NCI-H2029 (cell line): ENCODE data around the gene TLE4.
"Not testable (repeated sequence)": the region's sequence is repeated elsewhere in the genome, so short reads cannot be mapped to it uniquely, and the experiment has no call there.

ENCODE experiments used
- DNase-seq: peaks from one replicate; lab custom pipeline; 2025; lab: John Stamatoyannopoulos, UW

TLE4 gene

GRCh38 chr9:79604149-79604548 is 32.4 kb downstream of the TLE4 start:
- DNase-seq = no peak

DNA sequence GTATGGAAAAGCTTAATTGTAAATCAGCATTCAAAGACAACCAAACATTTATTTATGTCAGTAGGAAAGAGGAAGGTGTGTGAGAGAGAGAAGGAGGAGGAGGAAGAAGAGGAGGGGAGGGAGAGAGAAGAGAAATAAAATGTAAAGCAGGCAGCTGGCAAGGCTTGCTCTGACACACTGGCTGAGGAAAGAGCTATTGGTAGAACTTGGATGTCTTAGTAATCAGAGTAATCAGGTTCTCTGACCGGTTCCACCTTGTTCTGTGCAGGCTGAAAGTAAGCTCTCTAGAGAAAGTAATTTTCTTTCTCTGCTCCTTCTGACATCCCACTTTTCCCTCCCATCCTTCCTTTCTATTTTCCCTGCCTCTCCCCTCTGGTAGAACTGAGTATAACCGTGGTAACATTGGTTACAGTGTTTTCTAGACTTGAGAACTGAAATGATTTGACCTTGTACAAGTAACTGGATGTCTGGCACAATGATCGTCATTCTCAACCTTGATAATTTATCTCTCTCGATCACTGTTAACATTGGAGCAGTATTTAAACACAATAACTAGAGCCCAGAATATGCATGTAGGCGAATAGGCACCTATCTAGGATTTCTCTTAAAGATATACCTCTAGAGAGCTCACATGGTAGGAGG is 33.3 kb downstream of the TLE4 start:
- no peak for DNase-seq

DNA sequence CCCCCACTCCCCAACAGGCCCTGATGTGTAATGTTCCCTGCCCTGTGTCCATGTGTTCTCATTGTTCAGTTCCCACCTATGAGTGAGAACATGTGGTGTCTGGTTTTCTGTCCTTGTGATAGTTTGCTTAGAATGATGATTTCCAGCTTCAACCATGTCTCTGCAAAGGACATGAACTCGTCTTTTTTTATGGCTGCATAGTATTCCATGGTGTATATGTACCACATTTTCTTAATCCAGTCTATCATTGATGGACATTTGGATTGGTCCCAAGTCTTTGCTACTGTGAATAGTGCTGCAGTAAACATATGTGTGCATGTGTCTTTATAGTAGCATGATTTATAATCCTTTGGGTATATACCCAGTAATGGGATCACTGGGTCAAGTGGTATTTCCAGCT is 34.8 kb downstream of the TLE4 start:
- DNase-seq = not testable (repeated sequence)

- no peak for DNase-seq
Observed at GRCh38 chr9:79609468-79610018, 37.8 kb downstream of the TLE4 start.

DNA sequence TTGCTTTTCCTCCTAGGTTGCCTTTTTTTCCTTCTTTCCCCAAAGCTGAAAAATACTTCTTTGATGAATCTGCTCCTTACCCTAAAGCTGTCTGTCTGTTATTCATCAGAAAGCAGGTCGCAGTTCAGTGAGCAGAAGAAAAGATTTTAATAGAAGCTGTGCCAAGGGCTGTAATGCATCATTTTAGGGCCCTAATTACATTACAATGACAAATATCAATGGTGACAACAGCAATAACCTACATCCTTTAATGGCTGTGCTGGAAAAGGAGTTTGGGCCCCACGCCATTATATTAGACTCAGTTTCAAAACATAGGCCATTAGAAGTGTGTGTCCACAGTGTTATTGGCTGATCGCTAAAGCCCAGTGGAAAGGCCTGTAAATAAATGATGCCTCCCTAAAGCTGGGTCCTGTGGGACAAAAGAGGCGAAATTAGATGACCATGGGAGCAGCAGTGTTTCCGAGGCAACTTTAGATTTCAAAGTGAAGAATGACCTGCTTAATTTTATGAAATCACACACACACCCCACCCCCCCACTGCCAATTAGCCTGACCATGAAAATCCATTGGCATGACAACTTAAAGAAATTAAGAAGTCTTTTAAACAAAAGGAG is 38.4 kb downstream of the TLE4 start:
- DNase-seq = no peak

GRCh38 chr9:79610791-79611614 is 39.2 kb downstream of the TLE4 start:
- no peak for DNase-seq

DNA sequence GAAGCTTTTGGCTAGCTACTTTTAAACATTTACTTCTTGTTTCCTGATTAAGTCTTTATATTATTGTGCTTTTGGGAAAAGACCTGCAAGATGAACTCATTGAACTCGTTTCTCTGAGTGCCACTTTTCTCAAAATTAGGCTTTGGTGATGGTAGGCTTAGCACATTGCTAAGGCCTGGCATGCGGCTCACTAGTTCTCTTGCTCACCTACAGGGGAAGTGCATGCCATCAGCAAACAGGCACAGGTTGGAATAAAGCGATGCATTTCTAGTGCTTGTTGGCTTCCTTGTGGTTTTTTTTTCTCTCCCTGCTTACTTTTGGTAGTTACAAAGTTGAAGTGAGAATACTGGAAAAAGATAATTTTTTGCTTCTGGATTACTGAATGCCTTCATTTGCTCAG is 41.4 kb downstream of the TLE4 start:
- no peak for DNase-seq

DNA sequence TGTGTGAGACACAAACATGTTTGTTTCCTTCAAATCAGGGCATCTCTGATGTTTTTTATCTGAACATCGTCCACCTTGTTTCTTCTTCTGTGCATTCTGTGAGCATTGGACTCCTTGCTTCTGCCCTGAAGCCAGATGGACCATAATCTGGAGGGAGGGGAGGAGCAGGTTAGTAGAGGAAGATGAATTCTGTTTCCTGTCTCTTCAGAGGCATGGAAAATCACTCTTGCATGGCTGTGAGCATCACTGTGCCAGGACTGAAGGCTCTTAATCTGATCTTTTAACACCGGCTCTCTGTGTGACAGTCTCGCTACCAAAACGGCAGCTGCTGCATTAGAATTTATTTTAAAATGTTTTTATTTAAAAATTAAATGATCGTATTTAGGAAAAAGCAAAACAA is 43.3 kb downstream of the TLE4 start:
- no peak for DNase-seq

DNA sequence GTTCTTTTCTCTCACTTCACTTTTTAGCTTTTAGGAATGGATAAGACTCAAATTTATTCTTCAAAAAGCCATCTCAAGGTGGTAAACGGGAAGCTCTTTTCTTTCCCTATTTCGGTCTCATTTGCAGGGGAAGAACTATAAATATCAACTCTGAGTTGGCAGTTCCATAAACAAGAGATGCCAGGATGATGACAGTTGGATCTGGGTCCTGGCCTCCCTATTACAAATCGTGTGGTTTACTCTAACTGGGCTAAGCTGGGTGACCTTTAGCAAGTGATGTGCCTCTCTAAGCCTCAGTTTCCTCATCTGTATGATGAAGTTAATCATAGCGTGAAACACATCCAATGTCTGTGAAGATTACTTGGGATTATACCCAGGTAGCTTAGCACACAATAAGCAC is 44.2 kb downstream of the TLE4 start:
- no peak for DNase-seq

GRCh38 chr9:79616971-79617370 is 45.2 kb downstream of the TLE4 start:
- DNase-seq = no peak

GRCh38 chr9:79617395-79617794 is 45.6 kb downstream of the TLE4 start:
- no peak for DNase-seq

DNA sequence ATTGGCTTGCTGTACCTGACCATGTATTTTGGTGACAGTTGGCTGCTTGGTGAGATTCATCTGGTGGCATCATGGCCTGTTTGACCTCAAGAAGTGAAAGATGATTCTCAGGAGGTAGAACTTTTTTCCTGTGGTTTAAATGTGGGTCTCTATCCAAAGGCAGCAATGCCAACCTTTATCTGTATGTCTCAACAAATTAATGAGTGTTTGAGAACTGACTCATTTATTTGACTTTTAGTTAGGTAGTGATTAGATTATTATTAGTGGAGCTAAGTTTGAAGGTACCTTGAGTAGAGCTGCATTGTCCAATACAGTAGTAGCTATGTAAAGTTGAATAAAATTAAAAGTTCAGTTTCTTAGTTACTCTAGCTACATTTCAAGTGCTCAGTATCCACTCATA is 48.2 kb downstream of the TLE4 start:
- no peak for DNase-seq

DNA sequence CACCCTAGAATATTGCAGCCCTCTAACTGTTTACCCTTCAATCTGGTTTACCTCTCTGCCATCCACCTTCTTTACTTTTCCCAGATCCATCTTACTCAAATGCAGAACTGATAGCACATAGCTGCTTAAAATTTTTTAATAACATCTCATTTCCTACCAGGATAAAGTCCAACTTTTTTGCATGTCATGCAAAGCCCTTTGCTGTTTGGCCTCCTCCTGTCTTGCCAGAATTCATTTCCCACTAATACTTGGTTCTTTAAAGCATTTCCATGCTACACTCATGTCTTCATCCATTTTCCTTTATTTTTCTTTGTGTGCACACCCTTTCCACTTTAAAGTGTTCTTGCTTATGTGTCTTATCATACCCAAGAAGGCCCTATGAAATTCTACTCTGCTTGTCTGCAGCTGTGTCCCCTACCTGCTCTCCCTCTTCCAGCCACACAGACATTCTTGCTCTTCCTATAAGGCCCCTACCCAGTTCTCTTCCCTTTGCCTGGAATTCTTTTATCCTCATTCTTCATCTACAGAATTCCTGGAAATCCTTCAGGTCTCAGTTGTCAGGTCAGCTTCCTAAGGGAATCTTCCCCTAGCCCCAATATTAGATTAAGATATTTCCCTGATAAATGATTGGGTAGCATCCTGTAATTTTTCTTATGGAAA is 50.3 kb downstream of the TLE4 start:
- DNase-seq = no peak

GRCh38 chr9:79623799-79624721 is 52.3 kb downstream of the TLE4 start:
- peak; percentile 17 for DNase-seq

DNA sequence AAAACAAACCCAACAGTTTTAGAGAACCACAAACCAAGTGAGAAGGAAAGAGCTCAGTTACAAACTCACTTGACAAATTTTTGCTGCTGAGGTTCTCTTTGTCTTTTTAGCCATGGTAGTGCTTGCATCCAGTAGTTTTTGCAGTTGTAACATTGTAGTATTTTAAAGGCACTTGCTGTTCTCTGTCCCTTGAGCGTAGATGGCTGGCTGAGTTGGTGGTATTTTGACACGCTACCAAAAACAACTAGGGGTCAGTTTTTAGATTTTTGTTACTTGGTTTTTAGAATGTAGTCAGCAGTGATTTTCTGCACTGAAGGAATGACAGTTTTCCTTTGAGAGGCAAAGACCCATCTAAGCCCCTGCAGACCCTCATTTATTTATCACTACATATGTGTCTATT is 58.0 kb downstream of the TLE4 start:
- no peak for DNase-seq

GRCh38 chr9:79630521-79631403 is 59.0 kb downstream of the TLE4 start:
- no peak for DNase-seq

DNA sequence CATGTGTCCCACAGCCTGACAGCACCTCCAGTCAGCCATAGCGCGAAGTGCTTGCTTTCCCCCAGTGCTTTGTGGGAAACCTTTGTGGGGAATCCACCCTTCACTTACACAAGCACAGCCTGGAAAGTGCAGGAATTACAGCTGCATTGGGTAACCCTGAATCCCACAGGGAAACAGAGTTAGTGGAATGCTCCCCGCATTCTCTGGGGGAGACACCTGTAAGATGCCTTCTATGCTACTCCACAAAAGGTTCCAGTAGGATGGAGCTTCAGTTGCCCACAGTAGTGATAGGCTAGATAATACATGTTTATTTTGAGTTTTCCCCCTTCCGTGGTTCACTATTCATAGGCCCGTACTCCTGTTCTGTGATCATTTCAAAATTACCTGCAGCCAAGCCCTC is 60.3 kb downstream of the TLE4 start:
- DNase-seq = no peak

DNA sequence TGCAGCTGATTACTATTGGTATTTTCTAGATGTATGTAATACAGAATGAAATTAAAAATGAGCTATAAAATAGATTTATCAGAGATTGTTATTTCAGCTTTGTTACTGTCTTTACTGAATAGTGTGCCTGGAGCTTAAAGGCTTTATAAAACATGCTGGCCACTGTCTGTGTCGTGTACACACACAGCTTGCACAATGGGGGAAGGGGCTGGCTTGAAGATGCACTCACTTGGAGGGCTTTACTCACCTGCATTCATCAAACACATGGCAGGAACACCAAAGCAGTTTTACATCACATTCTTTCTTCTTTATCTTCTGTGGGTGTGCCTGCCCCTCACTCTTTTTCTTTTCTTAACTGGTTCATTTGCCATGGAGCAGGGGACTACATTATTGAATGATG is 60.9 kb downstream of the TLE4 start:
- DNase-seq = no peak

DNA sequence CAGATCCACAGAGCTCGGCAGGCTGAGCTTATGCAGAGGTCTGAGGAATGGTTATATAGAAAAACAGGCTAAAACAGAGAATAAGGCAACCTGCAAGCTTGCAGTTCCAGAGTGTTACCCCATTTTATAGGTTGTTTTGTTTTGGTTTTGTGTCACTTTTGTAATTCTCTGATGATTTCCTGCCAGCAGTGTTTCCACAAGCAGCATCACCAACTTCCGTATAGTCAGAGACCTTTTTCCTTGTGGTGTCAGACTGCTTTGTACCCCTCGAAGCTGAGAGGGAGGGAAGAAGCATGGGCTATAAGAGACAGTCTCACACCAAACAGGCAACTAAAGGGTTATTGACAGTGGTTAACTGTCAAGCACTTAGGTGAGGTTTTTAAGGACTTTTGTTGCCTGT is 61.8 kb downstream of the TLE4 start:
- DNase-seq = no peak

- DNase-seq = no peak
Observed at GRCh38 chr9:79637177-79637925, 65.6 kb downstream of the TLE4 start.
